ENCODE data around the gene MYL7. TPM values are rescaled to one million over a fixed set of nuclear protein-coding genes. Genes with fewer than 3 reads are reported as not detected.
A peak's percentile ranks its signal among the peaks of the same experiment; 100 is the strongest.

Gene MYL7
- total and polyA plus RNA-seq, 8 donors, result 0.82 to 5.5 (median 1.2) TPM; not detected in 2

DNA sequence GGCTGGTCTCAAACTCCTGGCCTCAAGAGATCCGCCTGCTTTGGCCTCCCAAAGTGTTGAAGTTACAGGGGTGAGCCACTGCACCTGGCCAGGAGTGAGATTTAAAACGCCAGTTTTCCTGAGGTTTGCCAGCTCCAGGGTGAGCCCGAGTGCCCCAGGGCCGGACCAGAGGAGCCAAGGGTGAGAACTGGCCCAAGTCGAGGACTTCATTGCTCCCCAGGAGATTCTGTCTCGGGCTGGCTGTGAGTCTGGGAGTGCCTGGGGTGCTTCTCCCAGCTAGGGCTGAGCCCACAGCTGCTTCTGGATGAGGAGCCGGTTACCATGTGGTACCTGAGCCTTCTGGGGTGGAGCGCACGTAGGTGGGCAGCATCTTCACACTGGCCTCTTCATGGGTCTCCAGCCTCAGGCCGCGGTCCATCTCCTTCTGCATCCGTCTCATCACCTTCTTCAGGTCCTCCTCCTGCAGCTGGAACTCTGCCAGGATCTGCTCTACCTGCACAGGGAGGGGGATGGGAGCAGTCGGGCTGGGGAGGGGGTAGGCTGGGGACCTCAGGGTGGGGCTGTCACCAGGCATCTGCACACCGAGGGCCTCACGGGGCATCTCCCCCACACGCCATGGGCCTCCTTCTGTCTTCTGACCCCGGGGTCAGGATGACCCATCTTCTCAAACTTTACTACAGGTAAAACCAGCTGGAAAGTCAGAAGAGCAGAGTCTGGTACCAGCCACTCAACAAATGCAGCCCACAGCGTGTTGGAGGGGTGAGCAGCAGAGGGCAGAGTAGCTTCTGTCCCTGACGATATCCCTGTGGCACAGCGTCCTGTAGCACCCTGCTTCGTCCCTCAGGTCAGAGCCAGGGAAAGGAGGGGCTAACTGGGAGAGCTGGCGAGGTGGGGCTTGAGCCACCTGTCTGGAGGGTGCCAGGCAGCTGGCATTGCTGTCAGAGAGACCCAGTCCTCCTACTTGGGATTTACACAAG, 12.1 kb upstream of the MYL7 start:
- no peak overlapping the region for H3K4me3 ChIP-seq
- no peaks in the 10 kb centered on the region for H3K36me3 ChIP-seq
- H3K27me3 ChIP-seq, result peaks cover 0 to 9% of the 10 kb centered on the region in 2 donors
- H3K9me3 ChIP-seq, result no peaks in the 10 kb centered on the region
- ATAC-seq, result no peak
- peak in 1 of 4 donors; percentile 25 for DNase-seq
- TF ChIP-seq, protein P1, sequence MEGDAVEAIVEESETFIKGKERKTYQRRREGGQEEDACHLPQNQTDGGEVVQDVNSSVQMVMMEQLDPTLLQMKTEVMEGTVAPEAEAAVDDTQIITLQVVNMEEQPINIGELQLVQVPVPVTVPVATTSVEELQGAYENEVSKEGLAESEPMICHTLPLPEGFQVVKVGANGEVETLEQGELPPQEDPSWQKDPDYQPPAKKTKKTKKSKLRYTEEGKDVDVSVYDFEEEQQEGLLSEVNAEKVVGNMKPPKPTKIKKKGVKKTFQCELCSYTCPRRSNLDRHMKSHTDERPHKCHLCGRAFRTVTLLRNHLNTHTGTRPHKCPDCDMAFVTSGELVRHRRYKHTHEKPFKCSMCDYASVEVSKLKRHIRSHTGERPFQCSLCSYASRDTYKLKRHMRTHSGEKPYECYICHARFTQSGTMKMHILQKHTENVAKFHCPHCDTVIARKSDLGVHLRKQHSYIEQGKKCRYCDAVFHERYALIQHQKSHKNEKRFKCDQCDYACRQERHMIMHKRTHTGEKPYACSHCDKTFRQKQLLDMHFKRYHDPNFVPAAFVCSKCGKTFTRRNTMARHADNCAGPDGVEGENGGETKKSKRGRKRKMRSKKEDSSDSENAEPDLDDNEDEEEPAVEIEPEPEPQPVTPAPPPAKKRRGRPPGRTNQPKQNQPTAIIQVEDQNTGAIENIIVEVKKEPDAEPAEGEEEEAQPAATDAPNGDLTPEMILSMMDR (IDR thresholded peaks at IDR 0.05), result no peak
- H3K27ac ChIP-seq, result no peak overlapping the region
- intact Hi-C loops (cut with DNase I), result no loop called here
- no peaks in the 10 kb centered on the region for H3K4me1 ChIP-seq

DNA sequence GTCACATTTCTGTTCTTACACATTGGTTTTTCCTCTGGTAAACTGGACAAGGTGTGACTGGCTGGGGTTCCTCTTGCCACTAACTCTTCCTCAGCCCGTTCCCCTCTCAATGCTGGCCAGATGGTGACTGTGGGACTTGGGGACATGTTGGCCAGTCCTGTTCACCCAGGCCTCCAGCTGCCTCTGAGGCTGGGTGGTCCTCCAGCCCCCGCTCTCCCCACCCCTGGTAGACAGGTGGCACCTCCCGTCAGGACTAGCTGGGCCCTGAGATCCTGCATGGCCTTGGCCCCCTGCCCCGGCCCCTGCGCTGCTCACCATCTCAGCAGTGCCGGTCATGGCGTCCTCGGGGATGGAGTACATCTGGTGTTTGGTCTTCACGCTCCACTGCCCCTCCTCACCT, 10.8 kb upstream of the MYL7 start:
- H3K36me3 ChIP-seq, result no peaks in the 10 kb centered on the region
- H3K4me1 ChIP-seq, result peaks cover 0 to 2% of the 10 kb centered on the region in 2 donors
- TF ChIP-seq, protein P1 (IDR thresholded peaks at IDR 0.05), result no peak
- ATAC-seq, result no peak
- intact Hi-C loops (cut with DNase I), result no loop called here
- no peaks in the 10 kb centered on the region for H3K9me3 ChIP-seq
- DNase-seq, result no peak
- peaks cover 0 to 22% of the 10 kb centered on the region in 2 donors for H3K27me3 ChIP-seq
- H3K4me3 ChIP-seq, result no peak overlapping the region
- no peak overlapping the region for H3K27ac ChIP-seq

DNA sequence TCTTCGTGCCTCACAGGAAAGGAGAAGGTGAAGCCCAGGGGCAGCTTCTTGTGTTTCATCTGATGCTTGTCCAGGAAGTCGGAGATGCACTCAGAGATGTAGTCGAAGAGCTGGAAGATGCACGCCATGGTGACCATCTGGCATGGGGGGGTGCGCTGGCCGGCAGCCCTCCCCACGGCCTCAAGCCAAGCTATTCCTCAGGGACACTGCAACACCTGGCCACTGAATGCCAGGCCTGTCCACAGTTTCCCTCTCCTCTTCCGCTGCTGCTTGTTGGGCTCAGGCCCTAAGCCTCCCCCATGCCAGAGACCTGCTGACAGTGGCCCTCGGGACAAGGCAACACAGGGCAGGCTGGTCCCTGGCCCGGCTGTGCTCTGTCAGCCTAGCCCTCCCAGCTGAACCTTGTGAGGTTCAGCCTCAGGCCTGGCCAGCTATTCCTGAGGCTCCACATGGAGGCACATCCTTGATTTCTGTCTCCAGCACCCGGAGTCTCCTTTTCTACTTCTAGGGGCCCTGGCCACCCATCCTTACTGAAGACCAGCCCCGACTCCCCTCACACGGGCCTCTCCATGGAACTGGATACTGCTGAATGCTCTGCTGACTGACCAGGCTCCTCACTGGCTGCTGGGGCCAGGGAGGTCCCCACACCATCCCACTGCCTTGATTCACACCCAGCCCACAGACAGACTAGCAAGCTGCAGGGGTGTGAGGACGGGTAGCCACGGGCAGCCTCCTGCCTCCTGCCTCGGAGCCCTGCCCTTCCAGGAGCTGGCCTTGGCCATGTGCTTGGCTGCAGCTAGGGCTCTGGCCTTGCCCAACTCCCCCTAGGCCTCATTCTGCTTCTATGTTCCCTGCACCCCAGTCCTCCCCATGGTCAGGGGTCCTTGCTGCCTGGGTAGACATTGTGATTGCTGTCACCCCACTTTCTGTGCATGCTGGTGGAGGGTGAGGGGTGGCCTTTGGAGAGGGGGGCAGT, 10.1 kb upstream of the MYL7 start:
- TF ChIP-seq, protein P1 (IDR thresholded peaks at IDR 0.05), result no peak
- Histone ChIP-seq H3K9me3 (no peaks in the 10 kb centered on the region), H3K36me3 (no peaks in the 10 kb centered on the region), H3K27me3 (peaks cover 0 to 29% of the 10 kb centered on the region in 2 donors), H3K4me3 (no peak overlapping the region), H3K27ac (no peak overlapping the region), H3K4me1 (peaks cover 4 to 7% of the 10 kb centered on the region in 2 donors)
- ATAC-seq, result no peak
- intact Hi-C loops (cut with DNase I), result no loop called here
- DNase-seq, result no peak

DNA sequence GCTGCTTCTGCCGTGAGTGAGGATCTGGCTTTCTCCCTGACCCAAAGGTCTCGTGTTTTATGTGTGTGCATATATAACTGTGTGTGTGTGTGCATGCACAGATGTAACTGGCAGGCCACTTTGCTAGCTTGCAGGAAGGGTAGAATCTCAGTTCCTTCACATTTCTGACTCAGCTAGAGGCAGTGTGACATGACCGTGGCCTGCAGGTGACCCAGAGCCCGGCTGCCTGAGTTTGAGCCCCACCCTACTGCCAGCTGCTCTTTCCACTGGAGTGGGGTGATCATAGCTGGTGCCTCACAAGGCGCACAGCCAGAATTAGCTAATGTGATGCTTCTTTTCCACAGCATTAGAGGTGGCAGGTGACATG, 9.3 kb upstream of the MYL7 start:
- no peak overlapping the region for H3K27ac ChIP-seq
- TF ChIP-seq, protein P1 (IDR thresholded peaks at IDR 0.05), result no peak
- H3K36me3 ChIP-seq, result no peaks in the 10 kb centered on the region
- intact Hi-C loops (cut with DNase I), result no loop called here
- peaks cover 11 to 12% of the 10 kb centered on the region in 2 donors for H3K4me1 ChIP-seq
- DNase-seq (no peak), ATAC-seq (no peak)
- no peaks in the 10 kb centered on the region for H3K9me3 ChIP-seq
- no peak overlapping the region for H3K4me3 ChIP-seq
- H3K27me3 ChIP-seq, result peaks cover 5 to 37% of the 10 kb centered on the region in 2 donors
